Measurements from ENCODE around the gene FBXO10. TPM values are rescaled to one million over a fixed set of nuclear protein-coding genes. Genes with fewer than 3 reads are reported as not detected.

FBXO10 gene
- total RNA-seq, 1 experiment from 2014 or later, result 14.0 TPM

DNA sequence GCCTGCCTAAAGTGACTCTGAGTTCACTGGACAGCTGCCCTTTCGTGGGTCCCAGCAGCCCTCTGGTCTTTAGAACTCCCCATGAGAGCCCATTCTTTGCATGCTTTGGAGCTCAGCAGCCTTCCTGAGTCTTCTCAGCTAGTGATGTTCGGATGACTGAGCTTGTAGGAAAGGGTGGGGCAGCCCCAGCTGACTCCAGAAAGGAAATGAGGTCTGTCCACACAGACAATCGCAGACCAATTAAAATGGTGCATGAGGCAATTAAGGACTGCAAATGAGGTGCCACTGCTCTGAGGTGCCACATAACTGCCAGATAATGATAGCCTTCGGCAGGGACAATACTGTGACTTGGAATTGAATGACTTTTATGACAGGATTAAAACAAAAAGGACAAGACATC is 41.7 kb upstream of the FBXO10 start:
- Mint-ChIP-seq H3K9me3 (no peaks in the 10 kb centered on the region), H3K36me3 (no peaks in the 10 kb centered on the region), H3K27me3 (ENCODE audit: low read depth) (no peaks in the 10 kb centered on the region), H3K4me3 (no peak overlapping the region), H3K27ac (no peak overlapping the region), H3K4me1 (peaks cover 5% of the 10 kb centered on the region; the same call in 1 of the 2 replicates)
- ATAC-seq (no peak; the same call in 1 of the 2 replicates), DNase-seq (ENCODE audit: low spot score) (no peak)
- ChIA-PET POLR2A (interaction anchor here (0.5 kb wide), 1 partner anchor 120 kb away, joined by 3 read pairs; no protein-coding TSS in a partner anchor), CTCF (no interaction called here)
- no peak for TF ChIP-seq NR2C2 (CRISPR knock-in tag; IDR thresholded peaks at IDR 0.05)
- no peak for TF ChIP-seq STAT6 (CRISPR knock-in tag; conservative IDR thresholded peaks at IDR 0.05; ENCODE audit: low read depth)
- no peak for TF ChIP-seq PRDM15 (CRISPR knock-in tag; IDR thresholded peaks at IDR 0.05)
- TF ChIP-seq ESRRA (CRISPR knock-in tag; IDR thresholded peaks at IDR 0.05; ENCODE audit: borderline replicate concordance), result no peak

GRCh38 chr9:37617161-37617560 is 41.0 kb upstream of the FBXO10 start:
- H3K4me1 Mint-ChIP-seq, result peaks cover 5% of the 10 kb centered on the region; the same call in 1 of the 2 replicates
- H3K36me3 Mint-ChIP-seq, result no peaks in the 10 kb centered on the region
- ChIA-PET POLR2A (no interaction called here), CTCF (no interaction called here)
- no peak overlapping the region for H3K27ac Mint-ChIP-seq
- H3K9me3 Mint-ChIP-seq, result no peaks in the 10 kb centered on the region
- H3K4me3 Mint-ChIP-seq, result no peak overlapping the region
- no peak for ATAC-seq
- H3K27me3 Mint-ChIP-seq (ENCODE audit: low read depth), result no peaks in the 10 kb centered on the region
- DNase-seq (ENCODE audit: low spot score), result no peak
- TF ChIP-seq NR2C2 (CRISPR knock-in tag; IDR thresholded peaks at IDR 0.05) (no peak), STAT6 (CRISPR knock-in tag; conservative IDR thresholded peaks at IDR 0.05; ENCODE audit: low read depth) (no peak), RELA (CRISPR knock-in tag; IDR thresholded peaks at IDR 0.05; ENCODE audit: borderline replicate concordance) (no peak), ELF4 (CRISPR knock-in tag; IDR thresholded peaks at IDR 0.05; ENCODE audit: low read depth) (no peak), ERG (CRISPR knock-in tag; IDR thresholded peaks at IDR 0.05) (no peak), TCF7 (CRISPR knock-in tag; IDR thresholded peaks at IDR 0.05; ENCODE audit: low read depth) (no peak), MAX (CRISPR knock-in tag; IDR thresholded peaks at IDR 0.05) (no peak), ZSCAN18 (CRISPR knock-in tag; IDR thresholded peaks at IDR 0.05) (no peak), GTF2I (CRISPR knock-in tag; conservative IDR thresholded peaks at IDR 0.05) (no peak), KAT7 (CRISPR knock-in tag; IDR thresholded peaks at IDR 0.05; ENCODE audit: borderline replicate concordance) (no peak), GABPB1 (CRISPR knock-in tag; IDR thresholded peaks at IDR 0.05) (no peak), ETV6 (CRISPR knock-in tag; IDR thresholded peaks at IDR 0.05) (no peak), SOX15 (CRISPR knock-in tag; IDR thresholded peaks at IDR 0.05) (no peak), ATF1 (CRISPR knock-in tag; IDR thresholded peaks at IDR 0.05) (no peak)
- TF ChIP-seq, protein P1, sequence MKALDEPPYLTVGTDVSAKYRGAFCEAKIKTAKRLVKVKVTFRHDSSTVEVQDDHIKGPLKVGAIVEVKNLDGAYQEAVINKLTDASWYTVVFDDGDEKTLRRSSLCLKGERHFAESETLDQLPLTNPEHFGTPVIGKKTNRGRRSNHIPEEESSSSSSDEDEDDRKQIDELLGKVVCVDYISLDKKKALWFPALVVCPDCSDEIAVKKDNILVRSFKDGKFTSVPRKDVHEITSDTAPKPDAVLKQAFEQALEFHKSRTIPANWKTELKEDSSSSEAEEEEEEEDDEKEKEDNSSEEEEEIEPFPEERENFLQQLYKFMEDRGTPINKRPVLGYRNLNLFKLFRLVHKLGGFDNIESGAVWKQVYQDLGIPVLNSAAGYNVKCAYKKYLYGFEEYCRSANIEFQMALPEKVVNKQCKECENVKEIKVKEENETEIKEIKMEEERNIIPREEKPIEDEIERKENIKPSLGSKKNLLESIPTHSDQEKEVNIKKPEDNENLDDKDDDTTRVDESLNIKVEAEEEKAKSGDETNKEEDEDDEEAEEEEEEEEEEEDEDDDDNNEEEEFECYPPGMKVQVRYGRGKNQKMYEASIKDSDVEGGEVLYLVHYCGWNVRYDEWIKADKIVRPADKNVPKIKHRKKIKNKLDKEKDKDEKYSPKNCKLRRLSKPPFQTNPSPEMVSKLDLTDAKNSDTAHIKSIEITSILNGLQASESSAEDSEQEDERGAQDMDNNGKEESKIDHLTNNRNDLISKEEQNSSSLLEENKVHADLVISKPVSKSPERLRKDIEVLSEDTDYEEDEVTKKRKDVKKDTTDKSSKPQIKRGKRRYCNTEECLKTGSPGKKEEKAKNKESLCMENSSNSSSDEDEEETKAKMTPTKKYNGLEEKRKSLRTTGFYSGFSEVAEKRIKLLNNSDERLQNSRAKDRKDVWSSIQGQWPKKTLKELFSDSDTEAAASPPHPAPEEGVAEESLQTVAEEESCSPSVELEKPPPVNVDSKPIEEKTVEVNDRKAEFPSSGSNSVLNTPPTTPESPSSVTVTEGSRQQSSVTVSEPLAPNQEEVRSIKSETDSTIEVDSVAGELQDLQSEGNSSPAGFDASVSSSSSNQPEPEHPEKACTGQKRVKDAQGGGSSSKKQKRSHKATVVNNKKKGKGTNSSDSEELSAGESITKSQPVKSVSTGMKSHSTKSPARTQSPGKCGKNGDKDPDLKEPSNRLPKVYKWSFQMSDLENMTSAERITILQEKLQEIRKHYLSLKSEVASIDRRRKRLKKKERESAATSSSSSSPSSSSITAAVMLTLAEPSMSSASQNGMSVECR (CRISPR knock-in tag; IDR thresholded peaks at IDR 0.05; ENCODE audit: borderline replicate concordance), result no peak

All from WTC11 (cell line).